NCI-H69 (cell line): ENCODE results near the gene CLEC4F.

Experiments used
- DNase-seq: peaks from one replicate; lab custom pipeline; 2025; lab: John Stamatoyannopoulos, UW

The CLEC4F gene

GRCh38 chr2:70820499-70820898 is at the start of gene CLEC4F:
TSS of gene CLEC4F (minus strand) at chr2:70820599. CDS start at chr2:70820523, 76 bp downstream.
- DNase-seq: no peak

- DNase-seq: no peak
Measured at GRCh38 chr2:70868970-70869369, 48.6 kb upstream of the CLEC4F start.

GRCh38 chr2:70861777-70862625 is 41.6 kb upstream of the CLEC4F start:
- peak; percentile 62 for DNase-seq

- DNase-seq: no peak
Measured at GRCh38 chr2:70855667-70856066, 35.3 kb upstream of the CLEC4F start.

GRCh38 chr2:70854411-70854810 is 34.0 kb upstream of the CLEC4F start:
- DNase-seq: no peak

- DNase-seq: no peak
Measured at GRCh38 chr2:70852824-70853223, 32.4 kb upstream of the CLEC4F start.

GRCh38 chr2:70851704-70852103 is 31.3 kb upstream of the CLEC4F start:
- no peak for DNase-seq

- DNase-seq: no peak
Measured at GRCh38 chr2:70850925-70851324, 30.5 kb upstream of the CLEC4F start.

GRCh38 chr2:70842401-70842800 is 22.0 kb upstream of the CLEC4F start:
- peak; percentile 0 for DNase-seq

- DNase-seq: no peak
Measured at GRCh38 chr2:70837980-70838925, 17.9 kb upstream of the CLEC4F start.

- no peak for DNase-seq
Measured at GRCh38 chr2:70835643-70836042, 15.2 kb upstream of the CLEC4F start, which contains the start of gene CD207. TSS of gene CD207 (minus strand) at chr2:70835816. CDS start at chr2:70835776, 40 bp downstream.

- no peak for DNase-seq
Measured at GRCh38 chr2:70834881-70835280, 14.5 kb upstream of the CLEC4F start.

GRCh38 chr2:70834106-70834505 is 13.7 kb upstream of the CLEC4F start:
- DNase-seq: no peak

- DNase-seq: no peak
Measured at GRCh38 chr2:70833246-70833645, 12.8 kb upstream of the CLEC4F start.

GRCh38 chr2:70832386-70832785 is 12.0 kb upstream of the CLEC4F start:
- no peak for DNase-seq

GRCh38 chr2:70831861-70832260 is 11.5 kb upstream of the CLEC4F start:
- no peak for DNase-seq

GRCh38 chr2:70830366-70830765 is 10.0 kb upstream of the CLEC4F start:
- no peak for DNase-seq

- no peak for DNase-seq
Measured at GRCh38 chr2:70829916-70830315, 9.5 kb upstream of the CLEC4F start.

- no peak for DNase-seq
Measured at GRCh38 chr2:70828914-70829824, 8.8 kb upstream of the CLEC4F start.

GRCh38 chr2:70828115-70828514 is 7.7 kb upstream of the CLEC4F start:
- DNase-seq: no peak

GRCh38 chr2:70827388-70827787 is 7.0 kb upstream of the CLEC4F start:
- no peak for DNase-seq
